HG02763 (cell line): ENCODE measurements around the gene DPEP2.

ENCODE experiments used
- ATAC-seq: cut with Tn5 transposase; IDR thresholded peaks from one replicate; pipeline ENCODE4 v1.9.1; 2021; ENCODE audit warnings: mild to moderate bottlenecking, moderate library complexity; ENCODE audit not compliant: unreplicated experiment

DPEP2 gene

GRCh38 chr16:67957622-67958021, 41.7 kb downstream of the DPEP2 start:
- no peak for ATAC-seq

DNA sequence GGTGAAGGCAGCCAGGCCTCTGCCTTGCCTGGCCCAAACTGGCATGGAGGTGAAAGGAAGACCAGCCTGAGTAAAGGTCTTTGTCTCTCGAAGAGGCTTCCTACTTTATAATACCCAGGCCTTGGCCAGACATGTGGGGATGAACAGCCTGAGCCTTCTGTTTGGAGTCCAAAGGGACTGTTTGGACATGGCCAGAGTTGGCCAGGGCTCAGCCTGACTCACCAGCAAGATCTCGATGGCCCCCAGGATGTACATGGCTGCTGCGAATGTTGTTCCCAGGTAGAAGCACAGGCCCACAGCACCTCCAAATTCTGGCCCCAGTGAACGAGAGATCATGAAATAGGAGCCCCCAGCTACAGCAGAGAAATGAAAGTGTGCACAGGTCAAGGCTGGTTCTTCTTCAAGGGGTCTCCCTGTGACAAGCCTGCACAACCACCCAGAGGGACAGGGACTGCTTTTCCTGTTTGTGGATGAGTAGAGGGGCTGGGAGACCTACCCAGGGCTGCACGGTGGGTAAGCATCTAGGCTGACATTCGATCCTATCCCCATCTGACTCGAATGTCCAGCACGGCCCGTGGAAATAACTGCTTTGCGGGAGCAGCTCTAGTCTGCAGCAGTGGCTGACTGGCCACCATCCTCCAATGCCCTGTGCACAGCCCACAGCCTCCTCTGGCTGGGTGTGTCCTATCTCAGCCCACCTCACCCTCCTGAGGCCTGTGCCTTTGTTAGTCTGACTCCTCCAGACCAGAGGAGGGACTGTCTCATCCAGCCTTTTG, 44.7 kb downstream of the DPEP2 start:
- ATAC-seq: no peak

- no peak for ATAC-seq
These were observed 45.5 kb downstream of the DPEP2 start for GRCh38 chr16:67953641-67954375.

- no peak for ATAC-seq
These were observed 47.8 kb downstream of the DPEP2 start for GRCh38 chr16:67951485-67951884.

DNA sequence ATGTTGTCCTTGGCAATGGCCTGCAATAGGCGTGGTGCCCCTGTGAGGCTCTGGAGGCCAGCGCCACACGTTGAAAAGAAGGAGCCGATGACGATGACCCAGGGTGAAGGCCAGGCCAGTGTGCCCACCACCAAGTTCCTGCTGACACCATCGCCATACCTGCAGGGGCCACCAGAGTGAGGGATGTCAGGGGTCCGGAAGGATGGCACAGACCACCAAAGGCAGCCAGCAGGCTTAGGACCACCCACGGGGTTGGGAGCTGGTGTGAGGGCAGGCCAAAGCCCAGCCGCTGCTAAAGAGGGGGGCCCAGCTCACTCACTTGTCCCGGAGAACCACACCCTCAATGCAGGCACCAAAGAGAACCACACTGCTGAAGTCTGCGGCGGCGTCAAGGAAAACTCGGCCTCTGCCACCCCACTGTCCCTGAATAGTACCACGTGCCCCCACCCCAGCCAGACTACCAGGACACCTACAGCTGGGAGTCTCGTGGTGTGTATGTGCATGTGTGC, 48.9 kb downstream of the DPEP2 start:
- ATAC-seq: no peak

DNA sequence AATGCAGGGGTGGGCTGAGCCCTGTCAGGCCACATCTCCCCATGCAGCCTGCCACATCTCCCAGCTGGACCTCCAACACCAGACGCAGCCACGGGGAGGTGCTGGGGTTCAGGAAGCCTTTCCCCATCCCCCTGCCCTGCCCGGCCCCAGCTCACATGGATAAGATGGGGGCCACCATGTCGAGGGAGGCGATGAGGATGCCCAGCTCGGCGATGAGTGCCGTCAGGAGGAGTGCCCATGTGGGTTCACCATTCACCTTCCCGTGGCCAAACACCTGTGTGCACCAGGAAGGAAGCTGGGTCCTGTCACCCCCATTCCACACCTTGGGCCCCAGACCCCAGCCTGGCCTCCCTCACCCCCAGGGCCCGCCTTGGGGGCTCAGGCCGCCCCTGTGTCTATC, 49.6 kb downstream of the DPEP2 start:
- ATAC-seq: no peak

DNA sequence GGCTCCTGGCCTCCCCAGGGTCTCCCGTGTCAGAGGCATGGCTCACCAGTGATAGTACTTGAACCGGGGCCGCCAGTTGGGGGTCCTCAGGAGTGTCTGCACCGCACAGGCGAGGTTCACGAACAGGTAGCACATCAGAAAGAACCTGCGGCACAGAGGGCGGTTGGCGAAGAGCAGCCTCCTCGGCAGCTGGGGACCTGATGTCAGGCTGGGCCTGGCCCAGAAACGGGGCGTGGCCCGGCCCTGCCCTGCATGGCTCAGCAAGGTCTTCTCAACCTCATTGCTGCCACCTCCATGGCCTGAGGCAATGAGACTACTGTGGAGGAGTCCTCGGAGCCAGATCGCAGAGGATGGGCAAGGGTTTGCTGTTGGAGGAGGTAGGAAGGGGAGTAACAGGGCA, 51.3 kb downstream of the DPEP2 start:
- no peak for ATAC-seq

GRCh38 chr16:67946966-67947558, 52.2 kb downstream of the DPEP2 start:
- no peak for ATAC-seq

GRCh38 chr16:67946128-67946569, 53.1 kb downstream of the DPEP2 start:
- no peak for ATAC-seq

DNA sequence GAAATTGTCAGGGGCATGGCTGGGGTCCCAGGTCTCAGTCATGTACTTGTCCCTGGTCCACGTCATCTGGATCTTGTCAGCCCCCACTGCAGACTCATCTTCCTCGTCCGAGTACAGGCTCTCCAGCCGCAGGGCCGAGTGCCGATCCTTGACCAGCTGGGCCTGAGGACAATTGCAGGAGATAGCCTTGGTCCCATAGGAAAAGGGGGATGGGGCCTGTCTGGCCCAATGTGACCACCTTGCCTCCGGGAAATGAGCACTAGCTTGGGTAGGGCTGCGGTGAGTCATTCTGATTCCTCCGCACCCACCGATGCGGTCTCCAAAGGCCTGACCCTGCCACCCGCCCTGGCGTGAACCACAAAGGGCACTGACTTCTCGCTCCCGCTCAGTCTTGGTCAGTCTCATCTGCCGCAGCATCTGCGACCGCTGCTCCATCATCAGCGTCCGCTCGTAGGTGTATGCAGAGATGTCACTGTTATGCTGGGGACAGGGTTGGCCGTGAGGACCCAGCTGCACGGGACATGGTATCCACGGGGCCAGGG, 53.8 kb downstream of the DPEP2 start:
- no peak for ATAC-seq

GRCh38 chr16:67944690-67945391, 54.4 kb downstream of the DPEP2 start:
- no peak for ATAC-seq

DNA sequence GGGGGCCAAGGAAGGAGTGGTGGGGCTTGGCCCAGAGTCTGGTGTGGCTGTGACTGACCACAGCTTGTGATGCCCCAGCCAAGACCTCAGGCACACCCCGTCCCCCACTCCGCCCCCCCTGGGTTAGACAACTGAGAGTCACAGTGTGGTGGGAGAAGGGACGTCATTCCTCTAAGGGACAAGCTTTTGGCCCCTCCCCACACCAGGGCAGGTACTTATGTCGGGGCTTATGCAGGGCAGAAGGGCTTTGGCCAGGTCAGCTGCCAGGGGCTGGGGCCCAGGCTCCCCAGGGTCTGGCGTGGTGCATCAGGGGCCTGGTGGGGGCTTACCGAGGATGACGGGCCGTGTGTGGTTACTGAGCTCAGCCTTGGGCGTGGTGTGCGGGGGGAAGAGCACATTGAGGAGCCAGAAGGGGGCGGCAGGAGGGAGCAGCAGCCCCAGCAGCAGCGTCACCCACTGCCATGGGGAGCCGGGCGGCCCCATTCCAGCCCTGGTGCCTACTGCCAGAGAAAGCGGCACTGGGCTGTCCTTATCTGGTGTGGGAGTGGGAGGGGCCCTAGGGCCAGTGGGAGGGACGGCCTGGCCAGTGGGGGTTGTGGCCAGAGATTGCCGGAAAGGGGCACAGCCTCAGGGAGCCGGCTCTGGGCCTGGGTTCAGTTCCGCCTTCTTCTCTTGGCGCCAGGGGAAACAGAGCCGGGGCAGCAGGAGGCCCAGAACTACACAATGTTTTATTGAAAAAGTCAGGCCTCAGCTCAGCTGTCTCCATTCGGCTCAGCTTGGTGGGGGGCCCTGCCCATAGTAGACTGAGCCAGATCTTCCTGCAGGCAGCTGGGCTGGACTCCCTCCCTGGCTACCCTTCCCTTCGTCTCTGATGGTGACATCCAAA, 55.4 kb downstream of the DPEP2 start, which contains the start of gene LCAT:
Gene LCAT, minus strand, starts transcription at position 502 of the 886 bp plus-strand sequence. Its CDS starts 19 bp downstream, at position 483.
- no peak for ATAC-seq

- ATAC-seq: no peak
These were observed 56.0 kb downstream of the DPEP2 start for GRCh38 chr16:67943256-67943618.

GRCh38 chr16:67942510-67943255, 56.6 kb downstream of the DPEP2 start:
- no peak for ATAC-seq

GRCh38 chr16:67942200-67942509, 57.1 kb downstream of the DPEP2 start:
- ATAC-seq: no peak

DNA sequence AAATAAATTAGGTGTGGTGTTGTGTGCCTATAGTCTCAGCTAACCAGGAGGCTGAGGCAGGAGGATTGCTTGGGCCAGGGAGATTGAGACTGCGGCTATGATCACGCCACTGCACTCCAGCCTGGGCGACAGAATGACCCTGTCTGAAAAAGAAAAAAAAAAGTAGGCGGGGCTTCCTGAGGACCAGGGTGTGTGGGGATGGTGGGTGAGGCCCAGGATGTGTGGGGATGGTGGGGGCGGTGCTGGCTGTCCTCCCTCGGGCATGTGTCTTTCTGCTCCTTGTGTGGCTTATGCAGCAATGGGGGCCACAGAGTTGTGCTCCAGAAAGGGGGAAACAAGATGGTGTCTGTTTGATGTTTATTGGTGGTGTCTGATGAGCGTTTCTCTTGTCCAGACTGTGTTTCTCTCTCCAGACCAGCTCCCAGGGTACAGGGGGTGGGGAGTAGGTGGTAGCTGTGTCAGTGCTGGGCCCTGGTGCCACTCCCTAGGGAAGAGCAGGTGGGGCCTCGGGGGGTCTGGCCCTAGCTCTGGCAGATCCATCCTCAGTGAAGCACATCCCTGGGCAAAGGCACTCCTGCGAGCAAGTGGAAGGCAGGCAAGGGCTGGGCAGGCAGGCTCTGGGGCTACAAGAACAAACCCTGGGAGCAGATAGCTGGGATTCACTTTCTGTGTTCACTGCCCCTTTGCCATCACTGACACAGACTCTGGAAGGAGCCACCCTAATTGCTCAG, 57.6 kb downstream of the DPEP2 start:
- no peak for ATAC-seq

- ATAC-seq: no peak
These were observed 58.7 kb downstream of the DPEP2 start for GRCh38 chr16:67940446-67941089.
